ENCODE results near the gene FRMD6.
"Not testable (repeated sequence)": the region's sequence is repeated elsewhere in the genome, so short reads cannot be mapped to it uniquely, and the experiment has no call there.

Gene FRMD6

GRCh38 chr14:51730098-51730497, 78.4 kb downstream of the FRMD6 start:
- Mint-ChIP-seq H3K27ac (no peak overlapping the region), H3K4me1 (no peaks in the 10 kb centered on the region), H3K9me3 (no peaks in the 10 kb centered on the region), H3K4me3 (no peak overlapping the region), H3K27me3 (peaks cover 17% of the 10 kb centered on the region), H3K36me3 (no peaks in the 10 kb centered on the region)
- ATAC-seq (ENCODE audit: low read depth) (no peak), DNase-seq (ENCODE audit: low spot score in 2 of 2) (no peak)

DNA sequence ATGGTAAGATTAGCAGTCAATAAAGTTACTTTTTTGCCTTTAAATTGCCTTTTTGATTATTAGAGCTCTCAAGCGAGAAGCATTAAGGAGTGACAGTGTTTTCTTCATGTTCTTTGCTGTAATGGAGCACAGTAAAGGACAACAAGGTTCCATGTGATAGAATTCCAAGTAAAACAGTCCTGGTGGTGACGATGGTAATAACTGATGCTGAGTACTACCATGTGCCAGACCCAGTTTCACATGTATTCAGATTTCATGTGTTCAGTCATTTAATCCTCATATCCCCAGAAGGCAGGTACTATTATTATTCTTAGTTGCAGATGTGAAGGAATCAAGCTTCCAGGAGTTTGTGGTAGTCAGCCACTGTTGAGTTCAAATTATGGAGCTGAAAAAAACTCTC, 79.0 kb downstream of the FRMD6 start:
- Mint-ChIP-seq H3K27ac (no peak overlapping the region), H3K27me3 (peaks cover 17% of the 10 kb centered on the region), H3K36me3 (no peaks in the 10 kb centered on the region), H3K9me3 (no peaks in the 10 kb centered on the region), H3K4me1 (no peaks in the 10 kb centered on the region), H3K4me3 (no peak overlapping the region)
- ATAC-seq (ENCODE audit: low read depth) (no peak), DNase-seq (ENCODE audit: low spot score in 2 of 2) (no peak)

DNA sequence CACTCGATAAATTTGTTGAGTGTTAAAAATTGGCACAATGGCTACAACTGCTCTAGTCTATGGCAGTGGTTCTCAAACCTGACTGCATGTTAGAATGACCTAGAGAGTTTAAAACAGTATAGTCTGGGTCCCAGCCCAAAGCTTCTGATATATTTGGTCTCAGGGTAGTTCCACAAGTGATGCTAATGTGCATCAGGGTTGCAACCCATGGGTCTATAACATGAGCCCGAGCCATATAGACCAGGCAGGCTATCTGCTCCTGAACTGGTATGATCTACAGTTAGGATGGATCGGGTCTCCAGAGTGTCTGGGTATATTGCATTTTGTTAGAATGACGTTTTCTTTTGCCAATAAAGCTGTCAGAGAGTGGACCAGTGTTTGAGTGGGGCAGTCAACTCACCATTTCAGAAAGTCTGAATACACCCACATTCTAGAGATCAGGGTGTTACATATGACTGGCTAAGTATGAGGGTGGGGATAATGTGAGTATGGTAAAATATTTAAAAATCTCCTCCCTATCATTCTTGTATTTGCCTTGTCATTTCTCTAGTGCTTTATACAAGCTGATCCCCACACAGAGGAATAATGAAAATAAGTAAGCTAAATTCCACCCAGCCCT, 80.9 kb downstream of the FRMD6 start:
- no peak overlapping the region for H3K4me3 Mint-ChIP-seq
- H3K27ac Mint-ChIP-seq: no peak overlapping the region
- no peaks in the 10 kb centered on the region for H3K36me3 Mint-ChIP-seq
- DNase-seq (ENCODE audit: low spot score in 2 of 2) (no peak), ATAC-seq (ENCODE audit: low read depth) (no peak)
- H3K27me3 Mint-ChIP-seq: peaks cover 14% of the 10 kb centered on the region
- H3K9me3 Mint-ChIP-seq: no peaks in the 10 kb centered on the region
- no peaks in the 10 kb centered on the region for H3K4me1 Mint-ChIP-seq

DNA sequence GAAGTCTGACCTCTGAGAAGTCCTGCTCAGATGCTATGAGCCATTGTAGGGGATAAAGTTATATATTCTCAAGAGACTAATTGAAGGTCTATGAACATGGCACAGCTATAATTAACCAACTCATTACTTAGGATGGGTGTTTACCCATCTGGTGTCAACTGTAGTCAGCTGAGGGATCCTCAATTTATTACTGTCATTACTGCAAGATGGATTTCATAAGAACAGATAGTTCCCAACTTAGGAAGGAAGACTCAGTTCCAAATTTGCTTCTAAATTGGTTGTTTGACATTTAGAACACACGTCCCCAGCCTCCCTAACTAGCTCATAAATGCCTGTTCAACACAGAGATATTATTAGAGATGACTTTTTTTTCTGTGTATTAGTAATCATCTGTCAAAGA, 81.4 kb downstream of the FRMD6 start:
- Mint-ChIP-seq H3K4me3 (no peak overlapping the region), H3K9me3 (no peaks in the 10 kb centered on the region), H3K27me3 (peaks cover 14% of the 10 kb centered on the region), H3K27ac (no peak overlapping the region), H3K36me3 (no peaks in the 10 kb centered on the region), H3K4me1 (no peaks in the 10 kb centered on the region)
- ATAC-seq (ENCODE audit: low read depth) (no peak), DNase-seq (ENCODE audit: low spot score in 2 of 2) (no peak)

- H3K9me3 Mint-ChIP-seq: no peaks in the 10 kb centered on the region
- H3K27me3 Mint-ChIP-seq: peaks cover 10% of the 10 kb centered on the region
- no peak overlapping the region for H3K27ac Mint-ChIP-seq
- H3K4me3 Mint-ChIP-seq: no peak overlapping the region
- DNase-seq (ENCODE audit: low spot score in 2 of 2) (no peak), ATAC-seq (ENCODE audit: low read depth) (no peak)
- no peaks in the 10 kb centered on the region for H3K4me1 Mint-ChIP-seq
- H3K36me3 Mint-ChIP-seq: no peaks in the 10 kb centered on the region
Observed at GRCh38 chr14:51735851-51736250, 84.1 kb downstream of the FRMD6 start.

DNA sequence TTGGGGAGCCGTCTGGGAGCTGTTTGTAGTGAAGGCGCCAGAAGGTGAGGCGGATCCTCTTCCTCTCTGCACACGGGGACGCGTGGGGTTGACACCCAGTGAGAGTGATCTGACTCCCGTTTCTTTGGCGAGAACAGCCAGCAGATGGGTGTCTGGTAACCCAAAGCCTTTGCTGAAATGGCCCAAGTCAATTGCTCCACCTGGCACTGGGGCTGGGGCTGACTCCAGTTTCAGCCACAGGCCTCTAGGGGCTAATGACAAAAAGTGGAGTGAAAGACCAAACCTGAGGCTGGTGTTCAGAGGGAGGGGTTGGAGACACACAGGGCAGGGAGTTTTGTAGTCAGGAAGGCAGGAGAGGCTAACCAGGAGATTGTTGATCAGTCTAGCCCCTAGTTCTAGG, 87.0 kb downstream of the FRMD6 start:
- H3K27me3 Mint-ChIP-seq: peaks cover 3% of the 10 kb centered on the region
- ATAC-seq (ENCODE audit: low read depth) (peak; percentile 32), DNase-seq (ENCODE audit: low spot score in 2 of 2) (no peak)
- no peaks in the 10 kb centered on the region for H3K36me3 Mint-ChIP-seq
- H3K4me1 Mint-ChIP-seq: no peaks in the 10 kb centered on the region
- no peak overlapping the region for H3K4me3 Mint-ChIP-seq
- no peaks in the 10 kb centered on the region for H3K9me3 Mint-ChIP-seq
- no peak overlapping the region for H3K27ac Mint-ChIP-seq

DNA sequence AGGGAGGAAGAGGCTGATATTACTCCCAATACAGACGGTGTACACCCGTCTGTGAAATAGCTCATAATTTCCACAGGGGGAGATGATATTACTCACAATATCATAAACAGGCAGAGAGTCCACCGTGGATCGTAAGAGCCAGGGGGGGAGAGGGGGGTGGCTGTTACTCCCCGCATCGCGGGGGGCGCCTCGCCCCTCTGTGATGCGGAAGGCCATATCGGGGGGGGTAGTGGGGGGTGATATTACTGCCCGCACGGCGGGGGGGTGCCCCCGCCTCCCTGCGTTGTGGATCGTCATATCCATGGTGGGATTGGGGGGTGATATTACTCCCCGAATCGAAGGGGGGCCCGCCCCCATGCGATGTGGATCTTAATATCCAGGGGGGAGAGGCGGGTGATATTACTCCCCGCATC, 91.9 kb downstream of the FRMD6 start:
- DNase-seq (ENCODE audit: low spot score in 2 of 2): no peak
- no peak overlapping the region for H3K27ac Mint-ChIP-seq
- H3K4me3 Mint-ChIP-seq: no peak overlapping the region
- peaks cover under 1% of the 10 kb centered on the region for H3K27me3 Mint-ChIP-seq
- no peaks in the 10 kb centered on the region for H3K36me3 Mint-ChIP-seq
- no peaks in the 10 kb centered on the region for H3K4me1 Mint-ChIP-seq
- ATAC-seq (ENCODE audit: low read depth): no peak
- H3K9me3 Mint-ChIP-seq: no peaks in the 10 kb centered on the region

GRCh38 chr14:51744372-51745130, 92.8 kb downstream of the FRMD6 start:
- no peak for ATAC-seq (ENCODE audit: low read depth)

DNA sequence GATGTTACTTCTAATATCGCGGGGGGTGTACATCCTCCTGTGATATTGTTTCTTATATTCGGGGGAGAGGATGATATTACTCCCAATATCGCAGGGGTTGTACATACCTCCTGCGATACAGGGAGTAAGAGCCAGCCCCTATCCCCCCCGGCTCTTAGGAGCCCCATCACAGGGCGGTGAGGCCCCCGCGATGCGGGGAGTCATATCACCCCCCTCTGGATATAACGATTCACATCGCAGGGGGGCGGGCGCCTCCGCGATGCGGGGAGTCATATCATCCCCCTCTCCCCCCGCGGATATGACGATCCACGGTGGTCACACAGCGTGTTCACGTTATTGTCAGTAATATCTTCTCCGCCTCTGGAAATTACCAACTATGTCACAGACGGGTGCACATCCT, 95.1 kb downstream of the FRMD6 start:
- DNase-seq (ENCODE audit: low spot score in 2 of 2); H3K4me1 Mint-ChIP-seq; H3K9me3 Mint-ChIP-seq; H3K4me3 Mint-ChIP-seq; ATAC-seq (ENCODE audit: low read depth); H3K36me3 Mint-ChIP-seq; H3K27ac Mint-ChIP-seq; H3K27me3 Mint-ChIP-seq: not testable (repeated sequence)

More at GRCh38 chr14:51744372-51745130, 92.8 kb downstream of the FRMD6 start:
- H3K27ac Mint-ChIP-seq: no peak overlapping the region
- no peaks in the 10 kb centered on the region for H3K36me3 Mint-ChIP-seq
- no peak overlapping the region for H3K4me3 Mint-ChIP-seq
- H3K4me1 Mint-ChIP-seq: no peaks in the 10 kb centered on the region
- peaks cover 3% of the 10 kb centered on the region for H3K27me3 Mint-ChIP-seq
- no peak for DNase-seq (ENCODE audit: low spot score in 2 of 2)
- no peaks in the 10 kb centered on the region for H3K9me3 Mint-ChIP-seq

DNA sequence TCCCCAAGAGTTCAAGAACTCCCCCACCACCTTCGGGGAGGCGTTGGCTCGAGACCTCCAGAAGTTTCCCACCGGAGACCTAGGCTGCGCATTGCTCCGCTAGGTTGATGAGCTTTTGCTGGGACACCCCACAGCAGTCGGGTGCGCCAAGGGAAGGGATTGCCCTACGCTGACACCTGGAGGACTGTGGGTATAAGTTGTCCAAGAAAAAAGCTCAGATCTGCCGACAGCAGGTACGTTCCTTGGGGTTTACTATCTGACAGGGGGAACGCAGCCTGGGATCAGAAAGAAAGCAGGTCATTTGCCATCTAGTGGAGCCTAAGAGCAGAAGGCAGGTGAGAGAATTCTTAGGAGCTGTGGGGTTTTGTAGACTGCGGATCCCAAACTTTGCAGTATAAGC, 98.8 kb downstream of the FRMD6 start:
- Mint-ChIP-seq H3K27ac (no peak overlapping the region), H3K27me3 (peaks cover 5% of the 10 kb centered on the region), H3K4me1 (no peaks in the 10 kb centered on the region), H3K36me3 (no peaks in the 10 kb centered on the region), H3K4me3 (no peak overlapping the region), H3K9me3 (no peaks in the 10 kb centered on the region)
- DNase-seq (ENCODE audit: low spot score in 2 of 2) (no peak), ATAC-seq (ENCODE audit: low read depth) (no peak)

- not testable (repeated sequence) for H3K4me1 Mint-ChIP-seq; H3K4me3 Mint-ChIP-seq; H3K27me3 Mint-ChIP-seq; H3K9me3 Mint-ChIP-seq; H3K36me3 Mint-ChIP-seq; DNase-seq (ENCODE audit: low spot score in 2 of 2); H3K27ac Mint-ChIP-seq; ATAC-seq (ENCODE audit: low read depth)
Observed at GRCh38 chr14:51751611-51752345, 100.1 kb downstream of the FRMD6 start.

- not testable (repeated sequence) for ATAC-seq (ENCODE audit: low read depth); H3K27me3 Mint-ChIP-seq; H3K27ac Mint-ChIP-seq; DNase-seq (ENCODE audit: low spot score in 2 of 2); H3K4me3 Mint-ChIP-seq; H3K36me3 Mint-ChIP-seq; H3K4me1 Mint-ChIP-seq; H3K9me3 Mint-ChIP-seq
Observed at GRCh38 chr14:51757756-51758155, 106.0 kb downstream of the FRMD6 start.

- no peaks in the 10 kb centered on the region for H3K4me1 Mint-ChIP-seq
- H3K27me3 Mint-ChIP-seq: peaks cover 8% of the 10 kb centered on the region
- DNase-seq (ENCODE audit: low spot score in 2 of 2): no peak
- no peak overlapping the region for H3K27ac Mint-ChIP-seq
- ATAC-seq (ENCODE audit: low read depth): no peak
- H3K36me3 Mint-ChIP-seq: no peaks in the 10 kb centered on the region
- H3K4me3 Mint-ChIP-seq: no peak overlapping the region
- H3K9me3 Mint-ChIP-seq: no peaks in the 10 kb centered on the region
Observed at GRCh38 chr14:51759950-51760349, 108.2 kb downstream of the FRMD6 start.

GRCh38 chr14:51765726-51766125, 114.0 kb downstream of the FRMD6 start:
- not testable (repeated sequence) for ATAC-seq (ENCODE audit: low read depth); H3K27me3 Mint-ChIP-seq; H3K9me3 Mint-ChIP-seq; H3K27ac Mint-ChIP-seq; H3K4me1 Mint-ChIP-seq; H3K4me3 Mint-ChIP-seq; DNase-seq (ENCODE audit: low spot score in 2 of 2); H3K36me3 Mint-ChIP-seq
